Ovary (tissue), 3 donors: ENCODE data around the gene STK38L.

ENCODE experiments used
- CTCF ChIP-seq, 3 donors: fragments of 450-650 bp in 2 of 3; fragments of 200-600 bp in 1 of 3; IDR thresholded peaks; one replicate each; pipeline versions ENCODE4 v1.5.1 to v1.8.0; 2016 to 2022; ENCODE audit warnings: antibody characterized with exemption in 3 of 3, mild to moderate bottlenecking in 1 of 3
- POLR2A ChIP-seq: fragments of 450-650 bp; IDR thresholded peaks from one replicate; pipeline ENCODE4 v1.6.1; 2017; ENCODE audit warnings: antibody characterized with exemption, mild to moderate bottlenecking, moderate library complexity
- donor health status: DM: no; HTN: no; CAD: no.

GRCh38 chr12:27270148-27270547 lies 26.1 kb downstream of the STK38L start:
- TF ChIP-seq CTCF (IDR thresholded peaks at IDR 0.05) (no peak), POLR2A (no peak)
